NCI-H526 treated with DMSO at 0.1 percent for 48 hours (cell line): ENCODE measurements around the gene CDIP1.
A peak's percentile ranks its signal among the peaks of the same experiment; 100 is the strongest.
"Not testable (repeated sequence)": the region's sequence is repeated elsewhere in the genome, so short reads cannot be mapped to it uniquely, and the experiment has no call there.

Source experiments
- DNase-seq: peaks from one replicate; lab custom pipeline; 2025; lab: John Stamatoyannopoulos, UW

CDIP1 gene

GRCh38 chr16:4538350-4539235 lies at the start of gene CDIP1:
Gene CDIP1 (minus strand): TSS chr16:4538773. CDS start chr16:4514130, 24,643 bp downstream.
- peak; percentile 62 for DNase-seq

- no peak for DNase-seq
These were observed 47.7 kb upstream of the CDIP1 start for GRCh38 chr16:4586291-4586690.

- no peak for DNase-seq
These were observed 45.3 kb upstream of the CDIP1 start for GRCh38 chr16:4583906-4584305.

GRCh38 chr16:4580250-4580649 lies 41.7 kb upstream of the CDIP1 start:
- DNase-seq, result no peak

GRCh38 chr16:4578961-4579530 lies 40.5 kb upstream of the CDIP1 start:
- no peak for DNase-seq

- DNase-seq, result no peak
These were observed 37.4 kb upstream of the CDIP1 start for GRCh38 chr16:4576008-4576407.

- DNase-seq, result no peak
These were observed 36.5 kb upstream of the CDIP1 start for GRCh38 chr16:4574919-4575705.

- DNase-seq, result not testable (repeated sequence)
These were observed 35.4 kb upstream of the CDIP1 start for GRCh38 chr16:4573926-4574325.

GRCh38 chr16:4572715-4573114 lies 34.1 kb upstream of the CDIP1 start:
- DNase-seq, result no peak

GRCh38 chr16:4570688-4571321 lies 32.2 kb upstream of the CDIP1 start:
- DNase-seq, result no peak

GRCh38 chr16:4570086-4570485 lies 31.5 kb upstream of the CDIP1 start:
- no peak for DNase-seq

- DNase-seq, result no peak
These were observed 27.6 kb upstream of the CDIP1 start for GRCh38 chr16:4566144-4566543.

GRCh38 chr16:4564661-4565267 lies 26.2 kb upstream of the CDIP1 start:
- DNase-seq, result no peak

- no peak for DNase-seq
These were observed 23.0 kb upstream of the CDIP1 start for GRCh38 chr16:4561596-4561995.

- no peak for DNase-seq
These were observed 19.4 kb upstream of the CDIP1 start for GRCh38 chr16:4557973-4558372.

- DNase-seq, result no peak
These were observed 18.0 kb upstream of the CDIP1 start for GRCh38 chr16:4556580-4556979.

- no peak for DNase-seq
These were observed 17.5 kb upstream of the CDIP1 start, which contains the start of gene C16orf96 for GRCh38 chr16:4556112-4556511. Gene C16orf96 (plus strand): TSS chr16:4556340. CDS start chr16:4556490, 150 bp downstream.

- no peak for DNase-seq
These were observed 14.0 kb upstream of the CDIP1 start for GRCh38 chr16:4552541-4552940.

GRCh38 chr16:4550591-4550990 lies 12.0 kb upstream of the CDIP1 start:
- no peak for DNase-seq

GRCh38 chr16:4548124-4548523 lies 9.6 kb upstream of the CDIP1 start:
- DNase-seq, result no peak

- DNase-seq, result no peak
These were observed 5.9 kb upstream of the CDIP1 start for GRCh38 chr16:4544473-4544872.
